ENCODE data around the gene APOL1. TPM values are rescaled to one million over a fixed set of nuclear protein-coding genes. Genes with fewer than 3 reads are reported as not detected.

APOL1 gene
- total and polyA plus RNA-seq, 2 donors (not counting 1 experiment from before 2014, with no cell fraction given): 40.0 to 80.3 TPM

- DNase-seq (ENCODE audit: low read depth in 2 of 2): no peak
- no peak overlapping the region for H3K4me2 ChIP-seq (ENCODE audit: extremely low read depth, insufficient read depth, low read length)
- no peaks in the 10 kb centered on the region for H3K27me3 ChIP-seq (ENCODE audit: control insufficient read depth, insufficient read depth, low read length)
- H3K4me1 ChIP-seq (ENCODE audit: control insufficient read depth, extremely low read depth, insufficient read depth, low read length): no peaks in the 10 kb centered on the region
- peaks cover 36% of the 10 kb centered on the region for H3K79me2 ChIP-seq (ENCODE audit: control insufficient read depth, insufficient read depth, low read length)
- no peak overlapping the region for H3K9ac ChIP-seq (ENCODE audit: insufficient read depth, low read length)
- H3K36me3 ChIP-seq (ENCODE audit: control insufficient read depth, insufficient read depth, low read length): peaks cover 69% of the 10 kb centered on the region
- H3K27ac ChIP-seq (ENCODE audit: insufficient read depth, low read length): no peak overlapping the region
- no peak overlapping the region for H2AFZ ChIP-seq (ENCODE audit: low read length)
- no peak overlapping the region for H3K4me3 ChIP-seq (replicated peaks in 1 of 4; ENCODE audit: control extremely low read depth in 1 of 4, insufficient read depth in 1 of 4, low read depth in 3 of 4, low read length in 4 of 4)
- TF ChIP-seq EZH2 (IDR thresholded peaks at IDR 0.05; ENCODE audit: low read length, missing control alignments) (no peak), CTCF (conservative IDR thresholded peaks at IDR 0.05 in 1 of 2, IDR thresholded peaks at IDR 0.05 in 1 of 2; ENCODE audit: low read depth in 1 of 2, low read length in 2 of 2) (no peak)
- no peaks in the 10 kb centered on the region for H4K20me1 ChIP-seq (ENCODE audit: control insufficient read depth, extremely low read depth, insufficient read depth, low read length)
- no peaks in the 10 kb centered on the region for H3K9me3 ChIP-seq (ENCODE audit: control insufficient read depth, insufficient read depth, low read depth, low read length)
These were observed 39.2 kb downstream of the APOL1 start for GRCh38 chr22:36291831-36292740.

- no peak overlapping the region for H2AFZ ChIP-seq (ENCODE audit: low read length)
- no peak overlapping the region for H3K27ac ChIP-seq (ENCODE audit: insufficient read depth, low read length)
These were observed 40.0 kb downstream of the APOL1 start for GRCh38 chr22:36292823-36293530.

More at GRCh38 chr22:36292823-36293530, 40.0 kb downstream of the APOL1 start:
- no peak for DNase-seq (ENCODE audit: low read depth in 2 of 2)
- Histone ChIP-seq H3K27me3 (ENCODE audit: control insufficient read depth, insufficient read depth, low read length) (no peaks in the 10 kb centered on the region), H3K36me3 (ENCODE audit: control insufficient read depth, insufficient read depth, low read length) (peaks cover 76% of the 10 kb centered on the region), H3K79me2 (ENCODE audit: control insufficient read depth, insufficient read depth, low read length) (peaks cover 44% of the 10 kb centered on the region), H3K4me1 (ENCODE audit: control insufficient read depth, extremely low read depth, insufficient read depth, low read length) (no peaks in the 10 kb centered on the region), H3K4me2 (ENCODE audit: extremely low read depth, insufficient read depth, low read length) (no peak overlapping the region), H4K20me1 (ENCODE audit: control insufficient read depth, extremely low read depth, insufficient read depth, low read length) (no peaks in the 10 kb centered on the region), H3K9me3 (ENCODE audit: control insufficient read depth, insufficient read depth, low read depth, low read length) (no peaks in the 10 kb centered on the region), H3K9ac (ENCODE audit: insufficient read depth, low read length) (no peak overlapping the region), H3K4me3 (replicated peaks in 1 of 4; ENCODE audit: control extremely low read depth in 1 of 4, insufficient read depth in 1 of 4, low read depth in 3 of 4, low read length in 4 of 4) (no peak overlapping the region)
- TF ChIP-seq EZH2 (IDR thresholded peaks at IDR 0.05; ENCODE audit: low read length, missing control alignments): no peak
- TF ChIP-seq CTCF (conservative IDR thresholded peaks at IDR 0.05 in 1 of 2, IDR thresholded peaks at IDR 0.05 in 1 of 2; ENCODE audit: low read depth in 1 of 2, low read length in 2 of 2): no peak
